ENCODE results near the gene HLTF.
A peak's percentile ranks its signal among the peaks of the same experiment; 100 is the strongest.

The HLTF gene

DNA sequence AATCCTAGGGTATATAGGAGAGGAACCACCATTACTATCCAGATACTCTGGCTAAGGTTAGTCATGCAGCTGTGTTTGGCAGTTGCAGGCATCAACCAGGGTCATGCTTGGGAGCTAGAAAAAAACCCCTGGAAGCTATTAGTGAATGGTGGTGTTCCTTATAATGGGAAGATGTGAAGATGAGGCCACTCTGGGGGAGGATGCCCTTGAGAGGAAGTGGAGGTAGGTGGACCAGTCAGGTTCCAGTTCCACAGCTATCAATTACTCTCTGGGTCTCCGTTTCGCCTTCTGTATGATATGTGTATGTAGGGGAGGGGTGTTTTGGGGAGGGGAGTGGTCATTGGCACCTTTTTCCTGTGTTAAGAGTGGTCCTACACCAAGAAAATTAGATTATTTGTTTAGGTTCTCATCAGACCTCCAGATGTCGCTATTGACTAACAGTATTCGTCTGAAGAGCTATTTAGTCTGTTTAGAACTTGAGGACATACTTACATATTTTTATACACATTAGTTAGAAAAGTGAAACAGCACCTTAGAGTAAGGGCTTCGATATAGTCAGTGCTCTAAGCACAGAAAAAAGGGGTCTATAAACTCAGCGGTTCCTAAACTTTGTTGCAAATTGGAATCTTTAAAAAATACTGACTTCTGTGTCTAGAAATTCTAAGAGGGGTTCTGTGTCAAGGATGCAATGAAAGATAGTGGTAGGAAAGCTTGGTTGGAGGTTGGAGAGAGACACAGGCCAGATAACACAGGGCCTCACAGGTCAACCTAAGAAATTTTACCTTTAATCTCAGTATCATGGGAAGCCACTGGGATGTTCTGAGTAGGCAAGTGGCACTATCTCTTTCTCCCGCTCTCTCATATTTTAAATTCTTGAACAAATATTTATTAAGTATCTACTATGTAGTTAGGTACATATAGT is 34.0 kb upstream of the HLTF start:
- TF ChIP-seq, protein P1, sequence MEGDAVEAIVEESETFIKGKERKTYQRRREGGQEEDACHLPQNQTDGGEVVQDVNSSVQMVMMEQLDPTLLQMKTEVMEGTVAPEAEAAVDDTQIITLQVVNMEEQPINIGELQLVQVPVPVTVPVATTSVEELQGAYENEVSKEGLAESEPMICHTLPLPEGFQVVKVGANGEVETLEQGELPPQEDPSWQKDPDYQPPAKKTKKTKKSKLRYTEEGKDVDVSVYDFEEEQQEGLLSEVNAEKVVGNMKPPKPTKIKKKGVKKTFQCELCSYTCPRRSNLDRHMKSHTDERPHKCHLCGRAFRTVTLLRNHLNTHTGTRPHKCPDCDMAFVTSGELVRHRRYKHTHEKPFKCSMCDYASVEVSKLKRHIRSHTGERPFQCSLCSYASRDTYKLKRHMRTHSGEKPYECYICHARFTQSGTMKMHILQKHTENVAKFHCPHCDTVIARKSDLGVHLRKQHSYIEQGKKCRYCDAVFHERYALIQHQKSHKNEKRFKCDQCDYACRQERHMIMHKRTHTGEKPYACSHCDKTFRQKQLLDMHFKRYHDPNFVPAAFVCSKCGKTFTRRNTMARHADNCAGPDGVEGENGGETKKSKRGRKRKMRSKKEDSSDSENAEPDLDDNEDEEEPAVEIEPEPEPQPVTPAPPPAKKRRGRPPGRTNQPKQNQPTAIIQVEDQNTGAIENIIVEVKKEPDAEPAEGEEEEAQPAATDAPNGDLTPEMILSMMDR (IDR thresholded peaks at IDR 0.05) = peak; percentile 65

DNA sequence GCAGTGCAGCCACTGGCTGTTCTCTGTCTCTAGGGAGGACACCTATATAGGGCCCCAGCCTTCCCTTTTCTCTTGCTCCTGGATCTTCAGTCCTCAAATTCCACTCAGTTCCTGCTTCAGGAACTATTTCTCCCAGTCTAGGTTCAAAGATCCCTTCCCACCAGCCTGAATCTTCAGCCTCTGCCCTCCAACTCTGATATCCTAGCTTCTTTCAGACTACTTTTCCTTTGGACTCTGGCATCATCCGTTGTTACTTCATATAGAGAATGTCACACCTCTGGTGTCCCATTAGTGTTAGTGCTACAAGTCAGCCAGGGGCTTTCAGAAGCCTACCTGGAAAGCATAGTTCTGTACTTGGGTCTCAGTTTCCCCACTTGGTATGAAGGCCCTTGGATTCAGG is 33.1 kb upstream of the HLTF start:
- TF ChIP-seq, protein P1 (IDR thresholded peaks at IDR 0.05) = no peak

DNA sequence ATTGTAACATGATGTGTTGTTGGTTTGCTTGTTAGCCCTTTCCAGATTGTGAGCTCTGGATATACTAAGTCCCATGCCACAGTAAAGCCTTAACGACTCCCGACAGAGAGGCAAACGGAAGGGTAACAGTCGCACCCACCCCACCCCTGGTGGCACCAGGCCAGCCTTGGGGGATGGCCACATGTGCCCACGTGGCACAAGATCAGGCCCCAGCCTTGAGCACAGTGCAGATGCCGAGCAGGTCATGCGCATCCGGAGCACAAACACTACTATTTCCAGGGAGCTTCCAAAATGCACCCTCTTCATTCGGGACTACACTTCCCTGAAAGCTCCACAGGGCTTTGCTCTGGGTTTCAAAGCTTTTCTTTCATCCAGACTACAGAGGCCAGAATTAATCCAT is 32.4 kb upstream of the HLTF start:
- TF ChIP-seq, protein P1 (IDR thresholded peaks at IDR 0.05) = no peak

DNA sequence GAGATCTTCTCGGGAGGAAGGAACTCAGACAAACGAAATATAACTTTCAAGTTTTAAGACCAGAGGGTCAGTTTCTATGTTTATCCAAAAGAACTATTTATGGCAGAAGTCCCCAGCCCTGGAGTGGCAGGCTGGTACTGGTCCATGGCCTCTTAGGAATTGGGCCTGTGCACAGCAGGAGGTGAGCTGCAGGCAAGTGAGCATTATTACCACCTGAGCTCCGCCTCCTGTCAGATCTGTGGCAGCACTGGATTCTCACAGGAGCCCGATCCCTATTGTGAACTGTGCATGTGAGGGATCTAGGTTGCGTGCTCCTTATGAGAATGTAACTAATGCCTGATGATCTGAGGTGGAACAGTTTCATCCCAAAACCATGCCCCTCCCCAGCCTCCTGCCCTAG is 28.8 kb upstream of the HLTF start:
- TF ChIP-seq, protein P1 (IDR thresholded peaks at IDR 0.05) = no peak

GRCh38 chr3:149114458-149114857 is 28.1 kb upstream of the HLTF start:
- TF ChIP-seq, protein P1 (IDR thresholded peaks at IDR 0.05) = no peak

GRCh38 chr3:149104484-149104883 is 18.2 kb upstream of the HLTF start:
- TF ChIP-seq, protein P1 (IDR thresholded peaks at IDR 0.05) = no peak

- TF ChIP-seq, protein P1 (IDR thresholded peaks at IDR 0.05) = no peak
These were observed 15.3 kb upstream of the HLTF start for GRCh38 chr3:149101641-149102040.

Measured in LNCAP (cell line).